Inferior parietal cortex (tissue), 1 donor: ENCODE data around the gene NOTO.

Experiments used
- DNase-seq: peaks from one replicate; pipeline ENCODE4 v3.0.0-alpha.2; 2016; ENCODE audit errors: extremely low spot score

Gene NOTO

DNA sequence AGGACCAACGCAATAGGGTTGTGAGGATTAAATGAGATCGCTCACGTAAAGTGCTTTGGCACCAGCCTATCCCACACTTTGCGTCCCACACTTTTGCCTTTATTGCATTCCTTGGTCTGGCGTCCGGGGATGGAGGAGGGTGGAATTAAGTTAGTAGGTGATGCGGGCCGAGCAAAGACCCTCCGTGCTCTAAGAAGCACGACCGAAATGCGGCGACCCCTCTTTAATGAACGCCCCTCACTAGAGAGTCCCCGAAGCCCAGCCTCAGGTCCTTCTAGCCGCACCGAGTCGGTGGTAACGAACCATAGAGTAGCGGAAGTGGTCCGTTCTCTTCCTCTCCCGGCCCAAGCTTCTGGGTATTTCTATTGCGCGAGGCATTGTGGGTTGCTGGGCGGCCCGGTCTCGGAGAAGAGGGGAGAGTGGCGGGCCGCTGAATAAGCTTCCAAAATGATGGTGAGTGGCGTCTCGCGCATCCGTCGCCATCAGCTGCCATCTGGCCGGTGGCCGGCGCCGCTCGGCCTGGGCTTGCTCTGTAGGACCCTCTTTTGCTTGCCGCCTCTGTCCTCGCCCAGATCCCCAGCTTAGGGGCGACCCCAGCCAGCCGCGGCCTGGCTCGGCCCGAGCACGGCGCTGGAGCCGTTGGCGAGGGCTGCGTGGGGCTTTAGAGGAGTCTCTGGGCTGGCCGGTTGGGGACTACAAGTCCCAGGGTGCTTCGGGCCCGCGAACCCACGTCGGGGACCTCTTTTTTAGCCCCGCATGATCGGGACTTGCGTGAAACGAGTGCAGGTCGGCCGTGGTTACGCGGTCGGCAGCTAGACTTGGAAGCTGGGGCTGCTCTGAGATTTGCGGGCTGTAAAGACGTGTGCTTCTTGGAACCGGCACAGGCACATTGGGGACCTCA, 31.8 kb downstream of the NOTO start, which contains the start of gene CCT7:
Gene CCT7, plus strand, starts transcription at position 377 of the 901 bp plus-strand sequence. Its CDS starts 71 bp downstream, at position 448.
- peak; percentile 96 for DNase-seq

GRCh38 chr2:73235315-73236028, 33.1 kb downstream of the NOTO start:
- DNase-seq: no peak

- no peak for DNase-seq
These were observed 34.8 kb downstream of the NOTO start for GRCh38 chr2:73237168-73237567.

- DNase-seq: no peak
These were observed 35.8 kb downstream of the NOTO start for GRCh38 chr2:73238149-73238548.

- peak; percentile 36 for DNase-seq
These were observed 36.6 kb downstream of the NOTO start for GRCh38 chr2:73238976-73239375.

DNA sequence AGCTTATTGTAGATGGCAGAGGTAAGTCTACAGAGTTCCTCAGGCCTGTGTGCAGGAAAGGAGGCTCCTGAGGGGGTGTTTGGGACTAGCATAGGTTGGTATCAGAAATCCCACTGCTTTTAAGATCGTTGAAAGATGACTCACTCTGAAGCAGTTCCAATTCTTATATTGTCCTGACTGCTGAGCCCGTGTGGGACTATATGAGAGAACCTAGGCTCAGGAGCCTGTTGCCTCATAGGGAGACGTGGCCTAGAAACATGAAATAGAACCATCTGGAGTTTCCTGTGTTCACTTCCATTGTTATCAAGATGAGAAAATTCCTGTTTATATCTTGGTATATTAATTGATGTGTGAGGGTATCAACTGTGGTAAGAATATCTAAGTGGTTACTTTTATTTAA, 37.4 kb downstream of the NOTO start:
- no peak for DNase-seq

GRCh38 chr2:73243884-73244570, 41.7 kb downstream of the NOTO start:
- DNase-seq: no peak

DNA sequence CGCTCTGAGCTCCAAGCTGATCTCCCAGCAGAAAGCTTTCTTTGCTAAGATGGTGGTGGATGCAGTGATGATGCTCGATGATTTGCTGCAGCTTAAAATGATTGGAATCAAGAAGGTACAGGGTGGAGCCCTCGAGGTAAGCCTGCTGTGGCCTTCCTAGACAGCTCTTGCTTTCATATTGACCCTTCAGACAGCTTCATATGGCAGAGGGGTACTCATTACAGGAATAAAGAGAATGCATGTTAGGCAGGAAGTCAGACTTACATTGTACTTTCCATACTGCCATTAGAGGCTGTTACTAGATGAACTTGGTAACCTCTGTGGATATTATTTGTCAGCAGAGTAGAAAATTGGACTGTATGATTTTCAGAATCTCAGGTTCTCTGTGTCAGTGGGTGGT, 42.2 kb downstream of the NOTO start:
- DNase-seq: no peak

GRCh38 chr2:73246850-73247249, 44.5 kb downstream of the NOTO start:
- DNase-seq: no peak

GRCh38 chr2:73249636-73250035, 47.3 kb downstream of the NOTO start:
- no peak for DNase-seq

- DNase-seq: no peak
These were observed 48.8 kb downstream of the NOTO start for GRCh38 chr2:73250872-73251846.

DNA sequence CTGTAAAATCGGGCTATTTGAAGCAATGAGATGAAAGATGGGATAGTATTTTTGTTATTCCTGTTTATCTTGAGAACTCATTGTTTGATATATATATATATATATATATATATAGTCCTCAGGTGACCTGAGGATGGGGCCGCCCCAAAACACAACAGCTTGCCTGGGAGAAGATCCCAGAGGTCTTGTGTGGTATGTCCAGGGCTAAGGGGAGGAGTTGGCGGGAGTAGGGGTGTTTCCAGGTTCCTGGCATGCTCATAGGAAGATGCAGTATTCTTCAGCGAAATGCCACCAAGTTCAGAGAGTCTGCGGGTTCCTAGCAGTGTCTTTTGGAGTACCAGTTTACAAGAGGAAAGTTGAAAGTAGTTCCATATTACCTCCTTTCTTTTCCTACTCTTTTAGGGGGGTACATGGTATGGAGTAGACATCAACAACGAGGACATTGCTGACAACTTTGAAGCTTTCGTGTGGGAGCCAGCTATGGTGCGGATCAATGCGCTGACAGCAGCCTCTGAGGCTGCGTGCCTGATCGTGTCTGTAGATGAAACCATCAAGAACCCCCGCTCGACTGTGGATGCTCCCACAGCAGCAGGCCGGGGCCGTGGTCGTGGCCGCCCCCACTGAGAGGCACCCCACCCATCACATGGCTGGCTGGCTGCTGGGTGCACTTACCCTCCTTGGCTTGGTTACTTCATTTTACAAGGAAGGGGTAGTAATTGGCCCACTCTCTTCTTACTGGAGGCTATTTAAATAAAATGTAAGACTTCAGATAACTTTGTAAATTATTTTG, 50.1 kb downstream of the NOTO start:
- no peak for DNase-seq

DNA sequence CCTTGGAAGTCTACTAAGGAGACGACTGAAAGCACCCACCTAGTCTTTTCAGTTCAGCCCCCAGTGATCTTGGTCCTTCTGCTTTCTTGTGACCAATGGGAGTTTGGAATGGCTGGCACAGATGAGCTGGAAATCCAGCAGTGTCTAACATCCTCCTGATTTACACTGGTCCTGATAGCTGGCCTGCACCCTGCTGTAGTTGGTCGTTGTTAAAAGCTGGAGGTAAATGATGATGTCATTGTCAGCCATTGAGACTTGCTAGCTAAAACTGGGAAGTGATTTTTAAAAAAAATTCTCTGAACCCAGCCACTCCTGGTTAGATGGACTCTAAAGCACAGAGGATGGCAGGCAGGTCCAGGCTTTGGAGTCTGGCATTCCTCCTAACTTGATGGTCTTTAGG, 51.0 kb downstream of the NOTO start:
- DNase-seq: no peak

DNA sequence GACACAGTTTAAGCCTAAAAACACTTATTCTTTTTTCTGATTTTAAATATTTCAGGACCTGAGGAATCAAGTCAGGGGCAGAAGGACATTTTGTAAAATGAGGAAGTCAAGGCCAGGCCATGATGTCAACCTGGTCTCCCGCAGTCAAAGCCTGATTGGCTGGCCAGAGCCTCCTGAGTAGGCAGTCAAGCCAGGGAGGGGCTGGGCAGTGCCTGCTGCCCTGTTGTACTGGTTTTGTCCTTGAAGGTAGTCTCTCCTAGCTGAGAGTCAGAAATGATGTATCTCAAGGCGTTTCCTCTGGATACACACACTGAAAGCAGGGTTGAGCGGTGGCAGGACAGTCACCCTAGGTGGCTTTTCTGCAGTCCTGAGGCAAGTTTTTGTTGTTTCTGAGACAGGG, 51.5 kb downstream of the NOTO start:
- no peak for DNase-seq

DNA sequence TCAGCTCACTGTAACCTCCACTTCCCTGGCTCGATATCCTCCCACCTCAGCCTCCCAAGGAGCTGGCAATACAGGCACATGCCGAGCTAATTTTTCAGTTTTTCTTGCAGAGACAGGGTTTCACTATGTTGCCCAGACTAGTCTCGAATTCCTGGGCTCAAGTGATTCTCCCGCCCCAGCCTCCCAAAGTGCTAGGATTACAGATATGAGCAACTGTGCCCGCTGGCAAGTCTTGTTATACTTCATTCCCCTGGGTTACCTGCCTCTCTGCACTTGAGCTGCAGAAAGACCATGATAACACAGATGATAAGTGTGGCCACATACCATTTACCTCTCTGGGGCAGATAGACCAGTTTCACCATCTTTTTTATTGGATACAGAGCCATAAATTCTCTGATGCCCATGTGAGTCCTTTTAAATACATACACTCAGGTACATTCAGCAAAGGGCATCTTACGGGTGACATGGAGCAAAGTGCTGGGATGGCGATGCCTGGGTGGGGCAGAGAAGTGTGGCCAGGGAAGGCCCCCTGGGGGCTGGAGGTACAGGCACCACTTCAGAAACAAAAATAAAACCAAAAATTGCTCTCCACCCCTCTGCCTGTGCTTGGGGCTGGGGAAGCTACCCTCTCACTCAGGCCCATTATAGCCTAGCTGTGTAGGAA, 52.1 kb downstream of the NOTO start:
- no peak for DNase-seq

DNA sequence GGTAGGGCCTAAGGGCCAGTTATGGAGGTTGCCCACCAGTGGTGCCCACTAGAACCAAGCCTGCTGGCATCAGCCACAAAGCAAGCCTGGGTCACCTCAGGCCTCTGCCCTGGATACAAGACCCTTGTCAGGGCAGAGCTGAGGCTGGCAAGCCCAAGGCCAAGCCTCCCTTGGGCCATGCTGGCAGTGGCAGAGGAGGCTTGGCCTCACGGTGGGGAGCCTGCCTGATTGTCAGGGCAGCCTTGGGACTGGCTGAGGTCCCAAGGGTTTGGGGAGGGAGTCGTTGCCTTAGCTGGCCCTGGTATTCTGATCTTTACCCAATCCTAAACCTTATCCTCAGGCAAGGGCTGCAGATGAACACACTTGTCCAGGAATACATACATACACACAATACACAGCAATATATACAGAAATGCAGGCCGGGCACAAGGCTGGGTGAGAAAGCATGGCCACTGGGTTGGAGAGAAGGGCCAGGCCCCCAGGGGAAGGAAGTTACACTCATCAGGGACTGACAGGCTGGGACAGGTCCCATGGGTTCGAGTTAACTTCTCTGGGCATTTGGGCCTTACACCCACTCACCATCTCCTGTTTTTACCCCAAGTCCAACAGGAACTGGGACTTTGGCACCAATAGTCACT, 52.8 kb downstream of the NOTO start:
- no peak for DNase-seq

DNA sequence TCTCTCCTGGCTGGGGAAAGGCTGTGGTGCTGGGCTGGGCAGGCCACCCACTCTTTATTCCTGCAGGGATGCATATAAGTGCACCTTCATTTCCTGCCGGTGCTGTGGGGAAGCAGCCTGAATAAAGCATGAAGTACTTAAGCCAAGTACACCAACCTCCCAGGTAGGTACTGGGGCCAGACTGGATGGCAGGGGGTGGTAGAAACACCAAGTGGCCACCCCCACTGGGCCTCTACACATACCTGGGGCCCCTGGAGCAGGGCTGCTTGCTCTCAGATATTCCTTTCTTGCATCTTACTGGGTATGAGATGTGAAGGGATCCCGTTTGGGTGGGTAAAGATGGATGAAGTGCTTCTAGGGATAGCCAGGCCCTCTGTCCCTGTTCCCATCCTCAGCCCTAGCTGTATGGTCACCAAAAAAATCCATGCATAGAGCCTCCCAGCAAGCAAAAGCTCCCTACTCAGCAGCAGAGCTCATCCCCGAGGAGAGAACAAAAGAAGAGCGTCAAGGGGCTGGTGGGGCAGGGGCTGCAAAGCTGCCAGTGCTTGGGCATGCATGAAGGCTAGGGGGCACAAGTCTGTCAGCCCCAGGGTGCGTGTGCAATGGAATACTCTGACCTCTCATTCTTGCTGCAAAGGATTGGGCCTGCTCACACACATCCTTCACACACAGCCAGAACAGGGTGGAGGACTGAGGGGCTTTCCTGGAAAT, 53.7 kb downstream of the NOTO start:
- no peak for DNase-seq

DNA sequence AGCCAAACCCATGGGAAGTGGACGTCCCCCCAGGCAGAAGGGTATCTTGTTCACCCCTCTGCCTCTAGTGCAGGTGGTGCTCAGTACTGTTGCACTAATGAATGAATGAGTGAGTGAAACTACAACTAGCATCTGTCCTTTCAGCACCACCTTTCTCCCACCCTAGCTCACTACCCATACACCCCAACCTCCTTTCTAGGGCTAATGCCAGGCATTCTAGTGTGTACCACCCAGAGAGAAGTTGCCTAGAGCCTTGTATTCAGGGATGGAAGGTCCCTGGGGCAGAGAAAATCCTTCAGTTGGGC, 54.2 kb downstream of the NOTO start:
- no peak for DNase-seq

DNA sequence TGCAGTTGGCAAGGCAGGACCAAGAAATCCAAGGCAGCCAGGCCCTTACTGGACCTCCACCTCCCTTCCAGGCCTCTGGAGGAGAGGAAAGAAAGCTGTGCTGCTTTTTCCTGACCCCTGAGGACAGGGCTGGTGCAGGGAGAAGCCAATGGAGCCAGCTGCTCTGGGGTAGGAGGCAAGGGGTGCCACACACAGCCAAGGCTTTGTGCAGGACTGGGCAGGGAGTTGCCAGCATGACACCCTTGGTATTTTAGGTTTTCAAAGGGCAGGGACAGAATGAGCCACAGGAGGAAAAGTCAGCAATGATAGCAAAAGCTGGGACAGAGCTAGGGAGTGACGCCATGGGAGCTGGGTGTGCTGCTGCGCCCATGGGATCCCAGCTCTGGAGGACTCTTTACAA, 54.6 kb downstream of the NOTO start:
- no peak for DNase-seq
